Mammary epithelial cell (primary cell): Measurements from ENCODE around the gene HLA-B.

ENCODE experiments used
- EZH2 ChIP-seq: IDR thresholded peaks from 2 replicates; pipeline ENCODE4 v1.6.1; 2012; ENCODE audit warnings: low read length, inconsistent platforms, borderline replicate concordance
- TF ChIP-seq, protein P1 (sequence below), 2 donors: IDR thresholded peaks in 1 of 2; conservative IDR thresholded peaks in 1 of 2; 2 replicates each; pipeline ENCODE4 v1.5.1; 2011 to 2012; ENCODE audit warnings: inconsistent platforms in 2 of 2, low read length in 2 of 2, mild to moderate bottlenecking in 2 of 2, control low read depth in 1 of 2, low read depth in 1 of 2; ENCODE audit not compliant: insufficient read depth in 1 of 2; ENCODE audit errors: extremely low read depth in 1 of 2

- TF ChIP-seq, protein P1, sequence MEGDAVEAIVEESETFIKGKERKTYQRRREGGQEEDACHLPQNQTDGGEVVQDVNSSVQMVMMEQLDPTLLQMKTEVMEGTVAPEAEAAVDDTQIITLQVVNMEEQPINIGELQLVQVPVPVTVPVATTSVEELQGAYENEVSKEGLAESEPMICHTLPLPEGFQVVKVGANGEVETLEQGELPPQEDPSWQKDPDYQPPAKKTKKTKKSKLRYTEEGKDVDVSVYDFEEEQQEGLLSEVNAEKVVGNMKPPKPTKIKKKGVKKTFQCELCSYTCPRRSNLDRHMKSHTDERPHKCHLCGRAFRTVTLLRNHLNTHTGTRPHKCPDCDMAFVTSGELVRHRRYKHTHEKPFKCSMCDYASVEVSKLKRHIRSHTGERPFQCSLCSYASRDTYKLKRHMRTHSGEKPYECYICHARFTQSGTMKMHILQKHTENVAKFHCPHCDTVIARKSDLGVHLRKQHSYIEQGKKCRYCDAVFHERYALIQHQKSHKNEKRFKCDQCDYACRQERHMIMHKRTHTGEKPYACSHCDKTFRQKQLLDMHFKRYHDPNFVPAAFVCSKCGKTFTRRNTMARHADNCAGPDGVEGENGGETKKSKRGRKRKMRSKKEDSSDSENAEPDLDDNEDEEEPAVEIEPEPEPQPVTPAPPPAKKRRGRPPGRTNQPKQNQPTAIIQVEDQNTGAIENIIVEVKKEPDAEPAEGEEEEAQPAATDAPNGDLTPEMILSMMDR (conservative IDR thresholded peaks at IDR 0.05 in 1 of 2, IDR thresholded peaks at IDR 0.05 in 1 of 2; ENCODE audit: extremely low read depth in 1 of 2, insufficient read depth in 1 of 2, low read depth in 1 of 2, low read length in 2 of 2): no peak
- no peak for TF ChIP-seq EZH2
Observed at GRCh38 chr6:31308050-31308844, 48.7 kb downstream of the HLA-B start.
